HG03175 (cell line): ENCODE measurements around the gene KCNN1.
"Not testable (repeated sequence)": the region's sequence is repeated elsewhere in the genome, so short reads cannot be mapped to it uniquely, and the experiment has no call there.

Experiments used
- ATAC-seq: cut with Tn5 transposase; IDR thresholded peaks from one replicate; pipeline ENCODE4 v1.9.1; 2021; ENCODE audit warnings: mild to moderate bottlenecking, moderate library complexity; ENCODE audit not compliant: unreplicated experiment

Gene KCNN1

GRCh38 chr19:17966550-17967256 is at the start of gene KCNN1:
Gene KCNN1, plus strand, starts transcription at chr19:17967107. Its CDS starts 6,782 bp downstream, at chr19:17973889.
- ATAC-seq, result no peak

GRCh38 chr19:17918151-17918550 is 48.8 kb upstream of the KCNN1 start:
- ATAC-seq, result not testable (repeated sequence)

- ATAC-seq, result not testable (repeated sequence)
Measured at GRCh38 chr19:17919122-17919521, 47.8 kb upstream of the KCNN1 start.

GRCh38 chr19:17920527-17920926 is 46.4 kb upstream of the KCNN1 start:
- no peak for ATAC-seq

- ATAC-seq, result no peak
Measured at GRCh38 chr19:17922138-17922537, 44.8 kb upstream of the KCNN1 start.

GRCh38 chr19:17926044-17926443 is 40.9 kb upstream of the KCNN1 start:
- no peak for ATAC-seq

- ATAC-seq, result no peak
Measured at GRCh38 chr19:17929056-17929455, 37.9 kb upstream of the KCNN1 start.

GRCh38 chr19:17931532-17932191 is 35.2 kb upstream of the KCNN1 start:
- ATAC-seq, result no peak

- peak; percentile 87 for ATAC-seq
Measured at GRCh38 chr19:17932485-17933338, 34.2 kb upstream of the KCNN1 start, which contains the start of gene CCDC124. Gene CCDC124, plus strand, starts transcription at chr19:17933015. Its CDS starts 3,406 bp downstream, at chr19:17936421.

GRCh38 chr19:17933414-17934129 is 33.3 kb upstream of the KCNN1 start:
- ATAC-seq, result no peak

- ATAC-seq, result no peak
Measured at GRCh38 chr19:17936379-17936778, 30.5 kb upstream of the KCNN1 start.

GRCh38 chr19:17937371-17937900 is 29.5 kb upstream of the KCNN1 start:
- no peak for ATAC-seq

GRCh38 chr19:17938092-17938845 is 28.6 kb upstream of the KCNN1 start:
- ATAC-seq, result no peak

- ATAC-seq, result no peak
Measured at GRCh38 chr19:17942181-17942580, 24.7 kb upstream of the KCNN1 start.

- ATAC-seq, result no peak
Measured at GRCh38 chr19:17942582-17943273, 24.2 kb upstream of the KCNN1 start.

- ATAC-seq, result no peak
Measured at GRCh38 chr19:17943274-17944221, 23.4 kb upstream of the KCNN1 start.

GRCh38 chr19:17944301-17944700 is 22.6 kb upstream of the KCNN1 start:
- no peak for ATAC-seq
